RWPE1 (cell line): Measurements from ENCODE around the gene CLEC4D.

Source experiments
- CTCF ChIA-PET: fragments of 350-600 bp; sonication (Branson Sonifier 250); formaldehyde crosslinking; extraction: SDS; loops from one replicate; lab custom pipeline; 2021; lab: Yijun Ruan, JAX
- POLR2A ChIA-PET: fragments of 400-600 bp; formaldehyde crosslinking; extraction: SDS; loops from one replicate; lab custom pipeline; 2020; ENCODE audit warnings: antibody characterized with exemption; ENCODE audit not compliant: low non-redundant PET; lab: Yijun Ruan, JAX
- DNase-seq: peaks from one replicate; pipeline ENCODE4 v3.0.0; 2012; ENCODE audit warnings: low spot score
- H3K27ac ChIP-seq: fragments of 450-650 bp; 2 replicates; pipeline ENCODE4 v1.5.1; 2017
- CTCF ChIP-seq: fragments of 450-650 bp; conservative IDR thresholded peaks from 2 replicates; pipeline ENCODE4 v1.5.1; 2017; ENCODE audit warnings: low read depth, mild to moderate bottlenecking

The CLEC4D gene

GRCh38 chr12:8513256-8513655 lies at the start of gene CLEC4D:
Gene CLEC4D (plus strand): TSS chr12:8513503. CDS start chr12:8513733, 230 bp downstream.
- CTCF ChIA-PET, result no interaction called here
- no peak for DNase-seq
- no peak within 1 kb of the TSS for H3K27ac ChIP-seq
- POLR2A ChIA-PET, result no interaction called here
- TF ChIP-seq CTCF, result no peak

- no peak overlapping the region for H3K27ac ChIP-seq
- CTCF ChIA-PET, result no interaction called here
- no peak for TF ChIP-seq CTCF
- POLR2A ChIA-PET, result no interaction called here
- no peak for DNase-seq
Observed at GRCh38 chr12:8465301-8465996, 47.9 kb upstream of the CLEC4D start.

- CTCF ChIA-PET, result no interaction called here
- POLR2A ChIA-PET, result no interaction called here
- H3K27ac ChIP-seq, result no peak overlapping the region
Observed at GRCh38 chr12:8466241-8466640, 47.1 kb upstream of the CLEC4D start.

GRCh38 chr12:8471090-8471489 lies 42.2 kb upstream of the CLEC4D start:
- no peak overlapping the region for H3K27ac ChIP-seq
- no peak for DNase-seq
- ChIA-PET POLR2A (no interaction called here), CTCF (no interaction called here)
- no peak for TF ChIP-seq CTCF

More at GRCh38 chr12:8466241-8466640, 47.1 kb upstream of the CLEC4D start:
- TF ChIP-seq CTCF, result no peak
- no peak for DNase-seq

- no peak overlapping the region for H3K27ac ChIP-seq
- POLR2A ChIA-PET, result no interaction called here
- TF ChIP-seq CTCF, result no peak
- DNase-seq, result no peak
- CTCF ChIA-PET, result no interaction called here
Observed at GRCh38 chr12:8475508-8476203, 37.6 kb upstream of the CLEC4D start.

GRCh38 chr12:8482571-8483061 lies 30.7 kb upstream of the CLEC4D start:
- no peak overlapping the region for H3K27ac ChIP-seq
- ChIA-PET CTCF (no interaction called here), POLR2A (no interaction called here)
- no peak for DNase-seq
- no peak for TF ChIP-seq CTCF
